ENCODE measurements around the gene PTGER1. TPM values are rescaled to one million over a fixed set of nuclear protein-coding genes. Genes with fewer than 3 reads are reported as not detected.

The PTGER1 gene
- total RNA-seq, 3 donors from 2014 or later: 0.48 to 1.3 TPM; not detected in 1

GRCh38 chr19:14450876-14451275 is 24.3 kb downstream of the PTGER1 start:
- Histone ChIP-seq H3K27ac (no peak overlapping the region), H3K4me3 (no peak overlapping the region), H3K4me1 (no peaks in the 10 kb centered on the region), H3K27me3 (no peaks in the 10 kb centered on the region), H3K36me3 (no peaks in the 10 kb centered on the region), H3K9me3 (no peaks in the 10 kb centered on the region)
- DNase-seq (ENCODE audit: low spot score in 2 of 2): no peak
- TF ChIP-seq POLR2A (IDR thresholded peaks at IDR 0.05) (no peak), POLR2AphosphoS5 (IDR thresholded peaks at IDR 0.05) (no peak)
- TF ChIP-seq, protein P1, sequence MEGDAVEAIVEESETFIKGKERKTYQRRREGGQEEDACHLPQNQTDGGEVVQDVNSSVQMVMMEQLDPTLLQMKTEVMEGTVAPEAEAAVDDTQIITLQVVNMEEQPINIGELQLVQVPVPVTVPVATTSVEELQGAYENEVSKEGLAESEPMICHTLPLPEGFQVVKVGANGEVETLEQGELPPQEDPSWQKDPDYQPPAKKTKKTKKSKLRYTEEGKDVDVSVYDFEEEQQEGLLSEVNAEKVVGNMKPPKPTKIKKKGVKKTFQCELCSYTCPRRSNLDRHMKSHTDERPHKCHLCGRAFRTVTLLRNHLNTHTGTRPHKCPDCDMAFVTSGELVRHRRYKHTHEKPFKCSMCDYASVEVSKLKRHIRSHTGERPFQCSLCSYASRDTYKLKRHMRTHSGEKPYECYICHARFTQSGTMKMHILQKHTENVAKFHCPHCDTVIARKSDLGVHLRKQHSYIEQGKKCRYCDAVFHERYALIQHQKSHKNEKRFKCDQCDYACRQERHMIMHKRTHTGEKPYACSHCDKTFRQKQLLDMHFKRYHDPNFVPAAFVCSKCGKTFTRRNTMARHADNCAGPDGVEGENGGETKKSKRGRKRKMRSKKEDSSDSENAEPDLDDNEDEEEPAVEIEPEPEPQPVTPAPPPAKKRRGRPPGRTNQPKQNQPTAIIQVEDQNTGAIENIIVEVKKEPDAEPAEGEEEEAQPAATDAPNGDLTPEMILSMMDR (IDR thresholded peaks at IDR 0.05): no peak
- intact Hi-C loops (cut with DNase I; ENCODE audit: low total_unique reads): no loop called here

DNA sequence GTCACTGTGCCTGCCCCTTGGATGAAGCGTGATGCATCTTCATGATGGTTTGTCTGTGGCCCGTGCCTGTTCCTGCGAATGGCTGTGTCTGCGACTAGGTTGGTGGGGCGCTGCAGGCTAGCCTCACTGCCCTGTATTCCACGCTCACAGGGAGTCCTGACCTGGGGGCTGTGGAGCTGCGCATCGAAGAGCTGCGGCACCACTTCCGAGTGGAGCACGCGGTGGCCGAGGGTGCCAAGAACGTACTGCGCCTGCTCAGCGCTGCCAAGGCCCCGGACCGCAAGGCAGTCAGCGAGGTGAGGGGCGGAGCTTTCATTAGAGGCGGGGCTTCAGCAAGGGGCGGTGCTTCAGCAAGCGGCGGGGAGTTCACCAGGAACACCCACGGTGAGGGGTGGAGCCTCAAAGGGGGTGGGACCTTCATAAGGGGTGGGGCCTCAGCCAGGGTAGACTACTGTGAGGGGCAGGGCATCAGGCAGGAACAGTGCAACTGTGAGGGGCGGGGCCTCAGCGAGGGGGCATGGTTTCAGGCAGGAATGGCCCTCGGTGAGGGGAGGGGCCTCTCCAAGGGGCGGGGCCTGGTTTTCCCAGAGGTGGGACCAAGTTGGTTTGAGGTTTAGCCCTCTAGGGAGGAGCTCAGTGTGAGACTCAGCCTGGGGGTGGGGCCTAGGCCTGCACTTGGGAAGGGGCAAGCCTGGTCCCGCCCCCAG is 24.8 kb downstream of the PTGER1 start:
- no peak for TF ChIP-seq POLR2A (IDR thresholded peaks at IDR 0.05)
- TF ChIP-seq POLR2AphosphoS5 (IDR thresholded peaks at IDR 0.05): no peak
- TF ChIP-seq, protein P1 (IDR thresholded peaks at IDR 0.05): no peak
- Histone ChIP-seq H3K9me3 (no peaks in the 10 kb centered on the region), H3K4me1 (no peaks in the 10 kb centered on the region), H3K4me3 (no peak overlapping the region), H3K27ac (no peak overlapping the region), H3K27me3 (no peaks in the 10 kb centered on the region), H3K36me3 (no peaks in the 10 kb centered on the region)
- DNase-seq (ENCODE audit: low spot score in 2 of 2): no peak
- intact Hi-C loops (cut with DNase I; ENCODE audit: low total_unique reads): no loop called here

- DNase-seq (ENCODE audit: low spot score in 2 of 2): no peak
- H3K4me1 ChIP-seq: no peaks in the 10 kb centered on the region
- H3K36me3 ChIP-seq: peaks cover 4% of the 10 kb centered on the region
- no peaks in the 10 kb centered on the region for H3K9me3 ChIP-seq
- H3K4me3 ChIP-seq: no peak overlapping the region
- TF ChIP-seq, protein P1 (IDR thresholded peaks at IDR 0.05): no peak
- TF ChIP-seq POLR2AphosphoS5 (IDR thresholded peaks at IDR 0.05): no peak
- TF ChIP-seq POLR2A (IDR thresholded peaks at IDR 0.05): no peak
- no peaks in the 10 kb centered on the region for H3K27me3 ChIP-seq
- no peak overlapping the region for H3K27ac ChIP-seq
- intact Hi-C loops (cut with DNase I; ENCODE audit: low total_unique reads): no loop called here
Measured at GRCh38 chr19:14449321-14449720, 25.8 kb downstream of the PTGER1 start.

- Histone ChIP-seq H3K36me3 (peaks cover 12% of the 10 kb centered on the region), H3K27ac (no peak overlapping the region), H3K4me3 (no peak overlapping the region), H3K4me1 (no peaks in the 10 kb centered on the region), H3K27me3 (no peaks in the 10 kb centered on the region), H3K9me3 (no peaks in the 10 kb centered on the region)
- DNase-seq (ENCODE audit: low spot score in 2 of 2): no peak
- intact Hi-C loops (cut with DNase I; ENCODE audit: low total_unique reads): no loop called here
- no peak for TF ChIP-seq POLR2AphosphoS5 (IDR thresholded peaks at IDR 0.05)
- TF ChIP-seq, protein P1 (IDR thresholded peaks at IDR 0.05): no peak
- TF ChIP-seq POLR2A (IDR thresholded peaks at IDR 0.05): no peak
Measured at GRCh38 chr19:14446336-14447036, 28.7 kb downstream of the PTGER1 start.

- no peaks in the 10 kb centered on the region for H3K4me1 ChIP-seq
- no peak for DNase-seq (ENCODE audit: low spot score in 2 of 2)
- H3K27ac ChIP-seq: no peak overlapping the region
- no peaks in the 10 kb centered on the region for H3K9me3 ChIP-seq
- TF ChIP-seq, protein P1 (IDR thresholded peaks at IDR 0.05): no peak
- TF ChIP-seq POLR2AphosphoS5 (IDR thresholded peaks at IDR 0.05) (no peak), POLR2A (IDR thresholded peaks at IDR 0.05) (no peak)
- intact Hi-C loops (cut with DNase I; ENCODE audit: low total_unique reads): no loop called here
- peaks cover 12% of the 10 kb centered on the region for H3K36me3 ChIP-seq
- no peak overlapping the region for H3K4me3 ChIP-seq
- no peaks in the 10 kb centered on the region for H3K27me3 ChIP-seq
Measured at GRCh38 chr19:14443632-14444216, 31.4 kb downstream of the PTGER1 start.

Measured in breast epithelium (tissue), 4 donors.